NCI-H1092 treated with DMSO at 0.1 percent for 48 hours (cell line): Measurements from ENCODE around the gene WEE2.
"Not testable (repeated sequence)": the region's sequence is repeated elsewhere in the genome, so short reads cannot be mapped to it uniquely, and the experiment has no call there.

Experiments used
- DNase-seq: peaks from one replicate; lab custom pipeline; 2025; lab: John Stamatoyannopoulos, UW

WEE2 gene

DNA sequence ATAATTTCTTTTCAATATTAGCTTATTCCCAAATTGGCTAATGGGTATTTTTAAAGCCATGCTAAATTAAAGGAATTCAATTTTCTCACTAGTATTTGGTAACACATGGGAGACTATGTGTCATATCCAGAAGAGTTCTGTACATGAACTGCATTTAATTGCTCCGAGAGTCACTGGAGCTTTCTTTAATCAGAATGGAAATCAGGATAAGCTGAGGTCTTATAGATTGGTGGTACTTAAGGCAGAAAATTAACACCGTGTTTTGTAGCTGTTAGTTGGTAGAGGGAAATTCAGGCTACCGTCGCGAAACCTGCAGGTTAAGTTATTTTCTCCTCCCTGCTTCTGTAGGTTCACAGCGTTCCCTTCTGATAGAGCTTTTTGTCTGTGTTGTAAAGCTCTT lies at the start of gene WEE2:
Gene WEE2, plus strand, starts transcription at position 3 of the 400 bp plus-strand sequence. CDS start 406 bp downstream, outside the sequence.
- no peak for DNase-seq

DNA sequence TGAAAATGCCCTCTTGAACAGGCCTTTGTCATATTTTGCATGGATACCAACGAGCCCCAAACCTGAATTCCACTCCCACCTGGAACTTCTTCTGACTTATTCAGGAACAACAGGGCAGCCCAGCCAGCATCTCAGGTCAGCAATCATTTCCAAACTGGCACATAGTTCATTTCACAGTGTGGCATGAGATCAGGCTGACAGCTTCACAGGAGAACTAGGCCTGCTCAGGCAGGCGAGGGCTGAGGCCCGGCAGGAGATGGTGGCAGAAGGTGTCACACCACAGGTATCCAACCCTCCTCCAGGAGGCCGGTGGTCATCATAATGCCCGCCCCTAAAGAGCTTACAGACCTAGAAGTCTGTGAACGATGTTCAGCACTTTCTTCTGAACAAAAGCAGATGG lies 48.7 kb upstream of the WEE2 start:
- DNase-seq, result no peak

DNA sequence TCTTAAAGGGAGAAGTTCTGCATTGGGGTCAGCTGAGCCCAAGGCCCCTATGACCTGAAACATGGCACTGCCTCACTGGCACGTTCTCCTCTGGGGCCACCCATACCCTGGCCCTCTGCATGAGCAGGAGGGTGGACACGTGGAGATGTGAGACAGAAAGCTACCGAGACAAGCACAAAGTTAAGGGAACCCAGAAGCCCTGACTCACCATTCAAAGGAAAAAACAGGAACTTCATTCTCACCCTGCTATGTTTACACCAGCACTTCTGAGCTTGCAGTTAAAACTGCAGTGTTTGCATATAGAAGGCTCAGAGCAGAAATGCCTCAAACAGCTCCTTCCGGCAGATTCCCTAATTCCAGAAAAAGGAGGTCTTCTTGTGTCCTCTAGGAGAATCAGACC lies 47.9 kb upstream of the WEE2 start:
- no peak for DNase-seq

DNA sequence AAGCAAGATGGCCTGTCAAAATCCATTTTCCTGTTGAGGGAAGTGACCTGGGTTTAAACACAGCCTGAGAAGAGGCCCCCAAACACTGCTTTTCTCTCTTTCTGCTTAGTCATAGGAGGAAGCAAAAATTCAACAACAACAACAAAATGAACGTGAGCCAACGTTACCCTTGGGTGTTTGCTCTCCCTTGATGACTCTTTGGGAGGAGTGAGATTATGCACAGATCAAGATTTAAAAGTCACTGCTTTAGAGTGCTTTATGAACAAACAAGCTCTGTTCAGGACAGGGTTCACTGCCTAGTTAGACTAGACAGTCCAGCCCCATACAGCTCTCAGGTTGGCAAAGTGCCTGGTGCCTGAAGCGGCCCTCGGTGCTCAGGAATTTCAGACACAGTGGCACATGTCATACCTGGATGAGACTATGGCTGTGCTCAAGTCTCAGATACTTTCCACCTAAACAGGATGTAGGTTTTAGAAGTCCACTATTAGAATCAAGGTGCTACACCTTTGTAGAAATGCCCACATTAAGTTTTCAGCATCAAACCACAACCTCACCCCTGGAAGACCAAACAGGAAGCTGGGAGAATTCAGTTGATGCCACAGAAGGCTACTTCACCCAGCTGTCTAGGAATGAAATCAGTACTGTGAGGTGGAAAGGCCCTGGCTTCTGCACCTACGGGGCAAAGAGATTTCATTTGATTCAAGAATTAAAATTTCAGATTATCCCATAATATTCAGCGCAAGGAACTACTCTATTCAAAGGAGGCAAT lies 44.9 kb upstream of the WEE2 start:
- no peak for DNase-seq

DNA sequence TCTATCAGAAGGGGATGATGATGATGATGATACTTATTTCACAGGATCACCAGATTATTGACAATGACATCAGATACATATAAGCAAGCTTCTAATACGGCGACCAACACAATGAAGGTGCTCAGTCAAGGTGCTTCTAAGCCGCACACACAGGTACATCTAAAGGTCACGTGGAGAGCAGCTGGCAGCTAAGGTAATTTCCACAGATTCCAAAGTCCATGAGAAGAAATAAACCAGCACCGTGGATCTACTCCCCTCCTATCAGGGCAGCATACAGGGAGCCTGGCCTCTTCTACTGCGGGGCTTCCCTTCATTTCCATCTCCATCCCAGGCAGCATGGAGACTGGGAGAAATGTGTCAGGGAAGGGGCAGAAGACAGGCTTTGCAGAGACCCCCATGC lies 43.7 kb upstream of the WEE2 start:
- no peak for DNase-seq

DNA sequence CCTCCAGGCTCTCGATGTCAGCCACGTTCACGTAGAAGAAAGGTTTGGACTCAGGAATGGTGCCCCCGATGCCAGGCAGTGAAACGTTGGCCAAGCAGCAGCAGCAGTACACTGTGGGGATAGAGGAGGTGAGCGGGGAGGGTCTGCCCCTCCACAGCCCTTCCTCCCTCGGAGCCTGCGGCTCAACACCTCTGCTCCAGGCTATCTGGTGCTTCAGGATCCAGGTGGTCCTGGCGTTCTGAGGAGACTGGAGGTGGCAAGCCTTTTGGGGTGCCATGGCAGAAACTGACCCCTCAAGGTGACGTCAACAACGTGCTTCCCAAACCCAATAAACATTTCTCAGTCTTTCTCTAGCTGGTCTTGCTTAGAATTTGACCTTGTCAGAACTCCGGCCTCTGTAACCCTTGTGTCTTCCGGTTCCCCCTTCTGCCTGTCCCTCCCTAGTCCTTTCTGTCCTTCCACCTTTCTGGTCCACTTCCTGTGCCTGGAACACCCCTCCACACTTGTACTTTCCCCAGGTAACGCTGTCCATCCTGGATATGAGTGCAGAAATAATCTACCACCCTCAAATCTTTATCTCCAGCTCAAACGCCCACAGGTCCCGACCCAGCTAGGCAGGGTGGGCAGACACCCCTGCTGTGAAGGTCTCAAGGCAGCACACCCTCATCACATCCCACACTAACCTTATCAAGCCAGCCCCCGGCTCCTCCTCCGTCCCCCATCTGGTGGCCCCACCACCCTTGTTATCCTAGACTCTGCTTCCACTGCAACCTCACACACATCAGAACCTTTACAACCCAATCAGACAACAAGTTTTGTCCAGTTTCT lies 42.7 kb upstream of the WEE2 start:
- no peak for DNase-seq

DNA sequence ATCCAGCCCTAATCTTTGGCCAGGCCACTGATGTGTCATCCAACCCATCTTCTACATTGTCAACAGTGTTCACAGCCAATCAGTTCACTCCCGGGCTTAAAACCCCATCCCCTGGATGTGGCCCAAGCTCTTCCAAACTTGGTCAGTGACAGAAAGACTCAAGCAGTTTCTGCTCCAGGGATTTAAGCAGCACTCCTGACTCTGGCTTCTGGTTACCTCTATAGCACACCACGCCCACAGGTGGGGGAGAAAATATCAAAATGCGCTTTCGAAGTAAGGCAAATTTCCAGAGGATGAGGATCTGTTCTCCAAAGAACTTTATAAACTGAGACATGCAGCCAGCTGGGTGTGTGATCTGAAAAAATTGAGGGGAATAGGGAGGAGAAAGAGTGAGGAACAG lies 42.1 kb upstream of the WEE2 start:
- DNase-seq, result no peak

DNA sequence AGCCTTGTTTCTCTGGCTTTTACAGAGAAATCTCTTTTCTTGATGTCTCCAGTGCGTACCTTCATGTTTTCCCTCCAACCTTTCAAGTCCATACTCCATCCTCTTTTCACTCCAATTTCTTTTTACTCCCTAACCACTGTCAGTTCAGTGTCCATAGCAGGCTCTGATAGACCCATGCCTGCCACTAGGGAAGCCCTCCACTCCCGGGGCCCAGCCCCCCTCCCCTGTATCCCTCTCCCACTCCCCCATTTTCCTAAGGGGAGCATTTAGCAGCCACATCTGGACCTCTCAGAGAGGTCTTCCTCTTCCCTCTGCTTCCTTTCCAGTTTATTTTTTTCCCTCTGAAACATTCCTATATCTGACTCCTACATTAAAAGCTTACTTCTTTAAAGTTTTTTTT lies 39.3 kb upstream of the WEE2 start:
- no peak for DNase-seq

DNA sequence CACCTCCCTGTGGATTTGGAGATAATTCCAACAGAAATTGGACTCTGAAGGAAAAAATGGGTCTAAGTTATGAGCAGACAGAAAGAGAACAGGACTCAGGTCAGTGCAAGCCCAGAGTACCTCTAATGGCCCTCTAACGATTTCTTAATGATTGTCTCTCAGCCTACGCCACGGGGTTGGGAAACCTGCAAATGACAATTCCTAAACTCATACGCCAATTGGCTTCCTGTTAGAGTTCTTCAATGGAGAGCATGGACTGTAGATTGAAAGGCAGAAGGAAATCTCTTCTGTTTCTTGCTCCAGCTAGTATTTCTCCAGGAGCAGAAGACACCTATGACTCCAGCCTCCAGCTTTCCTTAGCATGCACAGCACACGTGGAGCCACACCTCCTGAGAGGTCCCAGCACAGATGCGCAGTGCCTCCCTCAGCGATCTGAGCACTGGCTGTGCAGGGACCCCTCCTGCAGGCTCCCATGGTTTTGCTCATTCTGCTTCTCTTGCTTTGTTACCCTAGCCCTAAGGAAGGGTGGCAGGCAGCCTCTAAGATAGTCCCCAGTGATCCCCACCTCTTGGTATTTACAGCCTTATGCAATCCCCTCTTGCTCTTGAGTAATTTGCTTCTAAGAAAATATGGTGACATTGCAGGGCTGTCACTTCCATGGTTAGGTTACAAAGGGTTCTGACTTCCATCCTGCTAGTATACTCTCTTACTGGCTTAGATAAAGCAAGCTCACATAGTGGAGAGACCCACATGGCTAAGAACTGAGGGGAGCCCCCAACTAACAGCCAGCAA lies 36.3 kb upstream of the WEE2 start:
- no peak for DNase-seq

DNA sequence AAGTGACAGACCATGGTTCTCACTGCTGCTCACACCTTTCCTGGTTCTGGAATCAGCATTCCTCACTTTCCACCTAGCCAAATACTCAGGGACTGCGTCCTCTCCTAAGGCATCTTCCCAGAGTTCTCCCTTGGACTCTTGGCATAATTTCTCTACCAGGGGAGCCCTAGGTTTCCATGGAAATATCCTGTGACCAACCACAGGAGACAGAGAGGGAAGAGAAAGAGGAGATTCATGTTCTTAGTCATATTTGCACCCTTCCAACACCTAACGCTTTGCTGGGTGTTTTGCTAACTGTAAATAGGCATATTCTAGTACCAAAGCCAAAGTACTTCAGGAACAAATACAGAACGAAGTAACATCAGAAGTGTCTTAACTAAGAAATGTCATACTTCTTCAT lies 34.8 kb upstream of the WEE2 start:
- DNase-seq, result no peak

DNA sequence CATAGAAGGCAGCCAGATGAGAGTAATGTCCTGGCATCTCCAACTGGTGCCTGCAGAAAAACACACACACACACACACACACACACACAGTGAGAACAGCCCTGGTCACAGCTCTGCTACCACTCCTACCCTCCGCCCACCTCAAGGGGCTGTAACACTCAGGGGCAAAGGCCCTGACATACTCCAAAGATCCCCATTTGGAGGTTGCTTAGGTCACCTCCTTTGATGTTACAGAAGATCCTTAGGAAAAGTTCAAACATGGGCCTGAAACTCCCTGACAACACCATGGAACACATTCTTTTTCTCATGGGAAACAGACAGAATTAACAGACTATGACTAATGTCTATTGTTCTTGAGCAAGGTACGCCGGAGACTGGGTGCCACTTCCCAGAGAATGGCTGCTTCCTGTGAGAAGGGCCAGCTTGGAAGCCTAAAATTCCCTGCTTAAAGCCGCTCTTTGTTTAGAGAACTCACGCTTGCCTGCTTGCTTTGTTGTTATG lies 33.9 kb upstream of the WEE2 start:
- DNase-seq, result no peak

DNA sequence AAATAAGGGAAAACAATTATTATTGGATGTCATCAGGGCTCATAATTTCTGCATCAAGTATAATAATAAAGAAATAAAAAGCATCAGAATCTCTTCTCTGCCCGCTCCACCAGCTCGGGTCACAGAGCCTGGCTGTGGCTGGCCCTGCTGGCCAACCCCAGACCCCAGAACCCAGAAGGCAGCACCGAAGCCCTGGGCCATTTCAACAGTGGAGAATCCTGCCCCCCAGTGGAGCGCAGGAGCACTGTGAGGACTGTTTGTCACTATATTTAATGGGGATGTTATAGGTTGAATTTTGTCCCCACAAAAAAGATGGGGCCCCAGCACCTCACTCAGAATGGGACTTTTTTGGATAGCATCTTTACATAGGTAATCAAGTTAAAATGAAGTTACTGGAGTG lies 33.5 kb upstream of the WEE2 start:
- DNase-seq, result no peak

DNA sequence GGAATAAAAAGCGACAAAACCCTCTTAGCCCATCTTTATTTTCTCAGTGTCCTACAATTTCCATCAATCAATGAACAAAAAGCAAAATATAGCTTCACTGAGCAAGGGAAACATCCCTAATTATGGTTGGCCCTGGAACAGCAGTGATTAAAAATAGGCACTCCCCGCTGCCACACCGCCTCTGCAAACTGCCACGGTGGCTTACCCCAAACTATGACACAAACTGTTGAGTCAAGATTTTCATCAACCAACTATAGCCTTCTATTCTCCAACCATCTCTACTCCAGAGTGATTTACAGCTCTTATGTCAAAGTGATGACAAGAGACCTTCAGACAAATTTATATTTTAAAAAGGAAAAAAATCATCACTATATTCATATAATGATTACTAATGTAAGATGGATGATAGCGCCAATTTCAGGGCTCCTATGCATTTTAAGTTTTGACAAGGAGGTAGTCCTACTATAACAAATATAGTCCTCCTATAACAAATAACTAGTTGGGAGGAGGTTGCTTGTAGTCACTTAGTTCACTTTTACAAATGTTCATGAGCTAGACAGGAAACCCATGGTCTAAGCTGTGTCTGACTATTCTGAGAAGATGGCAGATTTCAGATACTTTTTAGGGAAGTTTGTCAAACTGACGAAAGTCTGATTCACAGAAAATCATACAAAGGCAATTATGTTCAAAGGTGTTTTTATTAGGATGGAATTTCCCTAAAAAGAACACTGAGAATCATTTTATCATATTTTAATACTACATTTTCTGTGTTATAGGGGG lies 32.5 kb upstream of the WEE2 start:
- no peak for DNase-seq

DNA sequence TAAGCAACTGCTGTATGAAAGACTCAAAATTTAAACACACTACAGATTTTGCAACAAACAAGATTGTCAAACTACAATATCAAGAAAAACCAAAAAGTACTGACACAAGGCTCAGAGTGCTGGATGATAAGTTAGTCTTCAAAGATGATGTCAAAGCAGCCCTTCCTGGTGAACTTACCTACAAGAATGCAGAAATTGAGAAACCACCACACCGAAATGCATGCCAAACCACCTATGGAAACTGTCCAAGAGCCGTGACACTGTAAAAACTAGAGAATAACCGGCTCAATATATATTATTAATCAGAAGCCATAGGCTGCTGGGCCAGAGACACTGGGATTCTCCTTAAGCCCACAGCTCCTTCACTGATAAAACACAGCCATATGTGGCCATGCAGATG lies 31.5 kb upstream of the WEE2 start:
- DNase-seq, result no peak

DNA sequence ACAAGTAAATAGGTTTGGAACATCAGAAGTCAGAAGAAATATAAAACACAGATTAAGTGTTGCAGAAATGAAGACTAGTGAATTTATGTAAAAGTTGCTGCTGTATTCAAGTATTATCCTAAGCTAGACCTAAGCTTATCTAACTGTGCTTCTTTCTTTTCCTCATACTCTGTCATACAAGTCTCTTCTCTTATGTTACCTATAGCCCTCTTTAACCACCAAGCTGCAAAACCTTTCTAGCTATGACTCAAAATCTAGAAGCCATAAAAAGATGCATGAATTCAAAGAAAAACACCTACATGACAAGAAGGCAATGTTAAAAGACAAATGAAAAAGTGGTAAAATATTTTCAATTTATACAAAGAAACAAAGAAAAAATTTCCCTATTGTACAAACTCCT lies 29.1 kb upstream of the WEE2 start:
- no peak for DNase-seq

DNA sequence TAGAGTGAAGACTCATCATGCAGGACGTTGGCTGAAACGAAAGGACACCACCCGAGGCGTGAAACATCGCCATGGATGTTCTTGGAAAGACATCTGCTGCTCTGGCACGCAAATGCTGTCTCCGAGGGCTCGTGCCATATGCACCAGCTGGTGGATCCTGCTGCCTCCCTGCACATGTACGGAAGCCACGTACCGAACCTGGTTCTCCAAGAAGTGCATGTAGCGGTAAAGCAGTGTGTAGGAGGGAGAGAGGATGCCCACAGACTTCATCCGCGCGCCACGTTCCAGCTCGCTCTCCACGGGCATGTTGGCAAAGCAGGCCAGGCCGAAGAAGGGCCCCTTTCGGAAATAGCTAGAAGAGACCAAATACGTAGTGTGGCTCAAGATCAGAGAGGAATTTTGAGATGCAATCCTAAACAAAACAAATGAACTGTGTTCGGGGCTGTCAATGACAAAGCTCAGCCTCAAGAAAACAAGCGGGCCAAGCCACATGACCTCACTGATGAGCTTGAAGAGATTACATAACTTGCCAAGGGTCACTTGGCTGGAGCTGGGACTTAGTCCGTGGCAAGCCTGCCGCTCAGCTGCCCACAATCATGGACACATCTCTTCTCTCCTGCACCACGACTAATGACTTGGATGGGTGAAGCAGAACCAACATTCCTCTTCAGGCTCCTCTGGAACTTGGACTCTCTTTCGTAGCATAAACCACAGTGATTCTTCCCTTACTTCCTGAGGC lies 22.7 kb upstream of the WEE2 start:
- DNase-seq, result no peak

DNA sequence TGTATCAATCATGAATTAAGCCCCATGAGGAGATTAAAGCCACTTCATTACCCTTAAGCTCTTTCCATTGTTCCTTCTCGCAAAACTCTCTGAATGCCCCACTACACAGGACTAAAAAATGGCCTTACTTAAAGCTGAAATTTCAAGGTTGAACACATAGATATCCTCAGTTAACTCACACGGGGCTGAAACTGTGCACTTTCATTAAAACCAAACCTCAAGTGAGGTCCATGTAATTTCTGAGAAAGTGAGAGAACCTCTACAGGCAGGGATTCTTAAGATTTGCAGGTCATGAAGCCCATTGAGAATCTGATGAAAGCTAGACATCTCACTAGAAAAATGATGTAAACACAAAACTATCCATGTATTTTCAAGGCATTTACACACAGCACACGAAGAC lies 22.1 kb upstream of the WEE2 start:
- no peak for DNase-seq

DNA sequence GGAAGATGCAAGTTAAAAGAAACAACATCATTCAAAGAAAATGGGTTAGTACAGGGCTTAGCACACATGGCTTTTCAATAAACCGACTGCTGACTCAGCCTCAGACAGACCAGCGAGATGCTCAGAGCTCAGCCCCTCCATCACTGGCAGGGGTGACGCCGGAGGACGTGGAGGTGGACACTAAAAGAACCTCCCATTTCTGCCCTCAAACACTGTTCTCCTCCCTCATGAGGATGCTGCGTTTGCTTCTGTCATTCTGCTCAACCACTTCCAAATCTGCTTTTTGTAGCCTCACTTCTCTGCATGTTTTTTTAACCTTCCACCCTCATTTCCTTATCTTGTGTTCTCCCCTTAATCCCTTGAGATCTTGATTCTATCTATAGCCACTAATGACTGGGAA lies 21.5 kb upstream of the WEE2 start:
- no peak for DNase-seq

DNA sequence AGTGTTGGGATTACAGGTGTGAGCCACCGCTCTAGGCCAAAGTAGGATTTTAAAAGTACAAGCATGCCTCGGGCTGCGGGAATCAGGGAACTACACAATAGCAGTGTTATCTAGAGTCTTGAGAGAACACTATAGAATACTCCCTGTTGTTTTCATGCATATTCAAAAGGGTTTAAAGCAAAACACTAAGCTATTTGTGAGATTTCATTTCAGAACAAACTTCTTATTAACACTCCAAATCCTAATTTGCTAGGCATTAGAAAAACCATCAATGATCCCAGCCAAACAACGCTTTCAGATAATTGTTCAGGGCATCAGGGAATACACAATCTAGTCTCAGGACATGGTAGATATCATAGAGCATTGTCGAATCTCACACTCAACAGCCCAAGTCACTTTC lies 20.1 kb upstream of the WEE2 start:
- DNase-seq, result no peak

DNA sequence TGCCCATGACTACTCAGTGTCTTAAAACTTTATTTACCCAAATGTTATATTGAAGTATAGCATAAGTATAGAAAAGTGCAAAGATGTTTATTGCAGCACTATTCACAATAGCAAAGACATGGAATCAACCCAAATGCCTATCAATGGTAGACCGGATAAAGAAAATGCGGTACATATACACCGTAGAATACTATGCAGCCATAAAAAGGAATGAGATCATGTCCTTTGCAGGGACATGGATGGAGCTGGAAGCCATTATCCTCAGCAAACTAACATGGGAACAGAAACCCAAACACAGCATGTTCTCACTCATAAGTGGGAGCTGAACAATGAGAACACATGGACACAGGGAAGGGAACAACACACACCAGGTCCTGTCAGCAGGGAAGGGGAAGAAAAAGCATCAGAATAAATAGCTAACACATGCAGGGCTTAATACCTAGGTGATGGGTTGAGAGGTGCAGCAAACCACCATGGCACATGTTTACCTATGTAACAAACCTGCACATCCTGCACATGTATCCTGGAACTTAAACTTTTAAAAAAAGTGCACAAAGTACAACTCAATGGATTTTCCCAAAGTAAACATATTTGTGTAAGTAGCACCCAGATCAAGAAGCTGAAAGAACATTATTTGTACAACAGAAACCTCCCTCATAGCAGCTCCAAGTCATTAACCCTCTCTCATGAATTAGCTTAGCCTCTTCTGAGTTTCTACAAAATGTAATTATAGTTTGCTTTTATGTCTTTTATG lies 18.9 kb upstream of the WEE2 start:
- not testable (repeated sequence) for DNase-seq
